ENCODE data around the gene DENND6B.
"Not testable (repeated sequence)": the region's sequence is repeated elsewhere in the genome, so short reads cannot be mapped to it uniquely, and the experiment has no call there.

DENND6B gene

GRCh38 chr22:50329236-50329635 lies 2.4 kb upstream of the DENND6B start:
- DNase-seq (ENCODE audit: extremely low spot score), result no peak
- POLR2A ChIA-PET, result interaction anchor here (0.9 to 1.6 kb wide), 4 partner anchors 12 to 85 kb away, joined by 3 to 8 read pairs (median 3); no protein-coding TSS in a partner anchor
- TF ChIP-seq ZNF384 (IDR thresholded peaks at IDR 0.05), result no peak
- TF ChIP-seq L3MBTL2 (conservative IDR thresholded peaks at IDR 0.05), result no peak
- no peak for TF ChIP-seq ELF4 (IDR thresholded peaks at IDR 0.05)
- TF ChIP-seq HDGF (IDR thresholded peaks at IDR 0.05; ENCODE audit: borderline replicate concordance), result no peak
- CTCF ChIA-PET, result interaction anchor here (0.9 kb wide), 1 partner anchor 13 kb away, joined by 5 read pairs; no protein-coding TSS in a partner anchor

- DNase-seq (ENCODE audit: extremely low spot score), result no peak
- CTCF ChIA-PET, result interaction anchor here (0.7 kb wide), 1 partner anchor 99 kb away, joined by 3 read pairs; no protein-coding TSS in a partner anchor
- POLR2A ChIA-PET, result interaction anchor here (1.0 to 1.5 kb wide), 6 partner anchors 15 to 81 kb away, joined by 3 to 5 read pairs (median 3); no protein-coding TSS in a partner anchor
- TF ChIP-seq HDGF (IDR thresholded peaks at IDR 0.05; ENCODE audit: borderline replicate concordance) (no peak), L3MBTL2 (conservative IDR thresholded peaks at IDR 0.05) (peak; percentile 57; the same call in 1 of the 2 replicates), NFRKB (IDR thresholded peaks at IDR 0.05) (no peak), SP1 (IDR thresholded peaks at IDR 0.05) (no peak)
Measured at GRCh38 chr22:50327711-50328019, 853 bp upstream of the DENND6B start.

- CTCF ChIA-PET, result interaction anchor here (0.5 to 0.8 kb wide), 3 partner anchors 22 to 74 kb away, joined by 3 read pairs; no protein-coding TSS in a partner anchor
- POLR2A ChIA-PET, result interaction anchor here (0.9 to 1.5 kb wide), 2 partner anchors 9 to 20 kb away, joined by 3 to 6 read pairs; partner anchors contain the start of gene PLXNB2
- no peak for TF ChIP-seq LEF1 (IDR thresholded peaks at IDR 0.05; ENCODE audit: borderline replicate concordance)
- no peak for TF ChIP-seq SP1 (IDR thresholded peaks at IDR 0.05)
- TF ChIP-seq FOXM1 (IDR thresholded peaks at IDR 0.05; ENCODE audit: borderline replicate concordance), result no peak
- no peak for TF ChIP-seq BHLHE40 (IDR thresholded peaks at IDR 0.05; ENCODE audit: borderline replicate concordance)
- TF ChIP-seq ELF4 (IDR thresholded peaks at IDR 0.05), result no peak
- TF ChIP-seq SUZ12 (IDR thresholded peaks at IDR 0.05), result no peak
- no peak for TF ChIP-seq FOXA1 (IDR thresholded peaks at IDR 0.05)
- TF ChIP-seq TARDBP (IDR thresholded peaks at IDR 0.05), result no peak
- no peak for TF ChIP-seq ZNF384 (IDR thresholded peaks at IDR 0.05)
- no peak for TF ChIP-seq ARNT (IDR thresholded peaks at IDR 0.05)
- TF ChIP-seq CTBP1 (IDR thresholded peaks at IDR 0.05; ENCODE audit: borderline replicate concordance), result no peak
- no peak for TF ChIP-seq NFRKB (IDR thresholded peaks at IDR 0.05)
- no peak for TF ChIP-seq FOXK2 (IDR thresholded peaks at IDR 0.05)
- TF ChIP-seq HDGF (IDR thresholded peaks at IDR 0.05; ENCODE audit: borderline replicate concordance), result no peak
- TF ChIP-seq PKNOX1 (IDR thresholded peaks at IDR 0.05), result no peak
- TF ChIP-seq L3MBTL2 (conservative IDR thresholded peaks at IDR 0.05), result no peak
- DNase-seq (ENCODE audit: extremely low spot score), result no peak
Measured at GRCh38 chr22:50326225-50326955, 422 bp downstream of the DENND6B start.

GRCh38 chr22:50325444-50326224 lies 1.2 kb downstream of the DENND6B start:
- POLR2A ChIA-PET, result interaction anchor here (0.9 to 2.0 kb wide), 4 partner anchors 9 to 19 kb away, joined by 3 to 6 read pairs (median 4); partner anchors contain the start of gene PLXNB2

GRCh38 chr22:50323900-50324299 lies 2.9 kb downstream of the DENND6B start:
- TF ChIP-seq SUZ12 (IDR thresholded peaks at IDR 0.05) (no peak), TARDBP (IDR thresholded peaks at IDR 0.05) (no peak), BHLHE40 (IDR thresholded peaks at IDR 0.05; ENCODE audit: borderline replicate concordance) (no peak), LEF1 (IDR thresholded peaks at IDR 0.05; ENCODE audit: borderline replicate concordance) (no peak), PKNOX1 (IDR thresholded peaks at IDR 0.05) (no peak), CTBP1 (IDR thresholded peaks at IDR 0.05; ENCODE audit: borderline replicate concordance) (no peak), L3MBTL2 (conservative IDR thresholded peaks at IDR 0.05) (no peak), ZNF384 (IDR thresholded peaks at IDR 0.05) (no peak), HDGF (IDR thresholded peaks at IDR 0.05; ENCODE audit: borderline replicate concordance) (no peak), FOXK2 (IDR thresholded peaks at IDR 0.05) (no peak), FOXM1 (IDR thresholded peaks at IDR 0.05; ENCODE audit: borderline replicate concordance) (no peak), NFRKB (IDR thresholded peaks at IDR 0.05) (no peak), SP1 (IDR thresholded peaks at IDR 0.05) (no peak), FOXA1 (IDR thresholded peaks at IDR 0.05) (no peak), ELF4 (IDR thresholded peaks at IDR 0.05) (no peak), ARNT (IDR thresholded peaks at IDR 0.05) (no peak)
- no peak for DNase-seq (ENCODE audit: extremely low spot score)
- ChIA-PET POLR2A (interaction anchor here (0.8 to 2.0 kb wide), 4 partner anchors 9 to 18 kb away, joined by 3 to 5 read pairs (median 4); partner anchors contain the start of gene PLXNB2), CTCF (no interaction called here)

More at GRCh38 chr22:50325444-50326224, 1.2 kb downstream of the DENND6B start:
- TF ChIP-seq BHLHE40 (IDR thresholded peaks at IDR 0.05; ENCODE audit: borderline replicate concordance) (no peak), SUZ12 (IDR thresholded peaks at IDR 0.05) (no peak), PKNOX1 (IDR thresholded peaks at IDR 0.05) (no peak), HDGF (IDR thresholded peaks at IDR 0.05; ENCODE audit: borderline replicate concordance) (no peak), ELF4 (IDR thresholded peaks at IDR 0.05) (no peak), FOXA1 (IDR thresholded peaks at IDR 0.05) (no peak), ZNF384 (IDR thresholded peaks at IDR 0.05) (no peak), TARDBP (IDR thresholded peaks at IDR 0.05) (no peak)
- DNase-seq (ENCODE audit: extremely low spot score), result no peak
- CTCF ChIA-PET, result interaction anchor here (0.6 to 0.8 kb wide), 3 partner anchors 69 to 151 kb away, joined by 3 to 4 read pairs (median 3); no protein-coding TSS in a partner anchor

GRCh38 chr22:50322382-50323104 lies 4.3 kb downstream of the DENND6B start:
- CTCF ChIA-PET; POLR2A ChIA-PET; DNase-seq (ENCODE audit: extremely low spot score): not testable (repeated sequence)
